Ovary (tissue), 9 donors: ENCODE data around the gene FAM53B. TPM values are rescaled to one million over a fixed set of nuclear protein-coding genes. Genes with fewer than 3 reads are reported as not detected.
A peak's percentile ranks its signal among the peaks of the same experiment; 100 is the strongest.

Source experiments
- DNase-seq, 5 donors: peaks; one replicate each; pipeline ENCODE4 v3.0.0-alpha.2; 2019 to 2020
- H3K27ac ChIP-seq, 2 donors: fragments of 200-600 bp; one replicate each; pipeline versions ENCODE4 v1.5.1 to v1.8.0; 2019 to 2022
- H3K27me3 ChIP-seq: fragments of 200-600 bp; one replicate; pipeline ENCODE4 v1.8.0; 2022
- H3K36me3 ChIP-seq: fragments of 200-600 bp; sonication (generic); one replicate; pipeline ENCODE4 v1.5.1; 2019
- H3K4me1 ChIP-seq: one replicate; pipeline ENCODE4 v1.8.1; 2013; ENCODE audit warnings: mild to moderate bottlenecking, moderate library complexity; ENCODE audit not compliant: insufficient read depth
- H3K4me3 ChIP-seq: fragments of 200-600 bp; sonication (generic); one replicate; pipeline ENCODE4 v1.5.1; 2017
- H3K9me3 ChIP-seq, 2 donors: fragments of 200-600 bp in 1 of 2; sonication (generic) in 1 of 2; one replicate each; pipeline versions ENCODE4 v1.5.1 to v1.8.1; 2013 to 2019; ENCODE audit warnings: mild to moderate bottlenecking in 1 of 2, moderate library complexity in 1 of 2
- CTCF ChIP-seq, 3 donors: fragments of 450-650 bp in 2 of 3; fragments of 200-600 bp in 1 of 3; IDR thresholded peaks; one replicate each; pipeline versions ENCODE4 v1.5.1 to v1.8.0; 2016 to 2022; ENCODE audit warnings: antibody characterized with exemption in 3 of 3, mild to moderate bottlenecking in 1 of 3
- EP300 ChIP-seq: sonication (generic); formaldehyde crosslinking; IDR thresholded peaks from one replicate; pipeline ENCODE4 v1.6.1; 2017; ENCODE audit warnings: antibody characterized with exemption
- POLR2A ChIP-seq: fragments of 450-650 bp; IDR thresholded peaks from one replicate; pipeline ENCODE4 v1.6.1; 2017; ENCODE audit warnings: antibody characterized with exemption, mild to moderate bottlenecking, moderate library complexity
- WGBS, 3 donors: extraction: QIAGEN DNeasy Blood & Tissue Kit in 1 of 3; methylation state at CpG; one replicate each; pipeline versions ENCODE4 v1.1.5 to v1.1.7; 2013 to 2017; 5-methylcytosine and 5-hydroxymethylcytosine counted together
- intact Hi-C, 4 donors: fragments of 100-400 bp; cut with DNase I; formaldehyde crosslinking; loops; one replicate each; pipeline versions ENCODE4 v1.11.0 to v1.15.1; 2022 to 2023
- polyA plus RNA-seq, 2 donors: library from polyadenylated mRNA; stranded (reverse); fragments of 200-250 nt in 1 of 2; fragments of 350-450 nt in 1 of 2; fragmentation: Illumina TruSeq in 1 of 2; extraction: RNeasy Lipid Tissue Mini Kit (QIAGEN cat#74804) in 1 of 2; gene quantifications; one replicate each; pipeline ENCODE4 v1.2.3, GENCODE V29; 2013 to 2014
- total RNA-seq, 7 donors: library from RNA; depleted of rRNA in 2 of 7; stranded (reverse); fragments of >200 nt in 2 of 7; fragmentation: NEBNext Ultra II Directional in 3 of 7; extraction: Animal tissue kit (Norgen Biotek cat#: 25700) in 3 of 7; gene quantifications; one replicate each; pipeline versions ENCODE4 v1.1.0 to v1.2.4, GENCODE V29; 2016 to 2023
- donor health status: DM: no; HTN: no; CAD: no; lungs with moderate emphysema.
- donor health status: DM: no; HTN: no; CAD: no.
- donor health status: Bipolar disorder and iron deficiency.
- donor health status: DM: yes; HTN: yes; CAD: no.
- donor health status: DM: no; HTN: no; CAD: no.
- donor health status: DM: yes; HTN: yes; CAD: no.

Gene FAM53B
- total and polyA plus RNA-seq, 9 donors, result 9.7 to 77.6 (median 45.5) TPM

GRCh38 chr10:124641282-124642087, 102.7 kb downstream of the FAM53B start:
- Histone ChIP-seq H3K36me3 (no peaks in the 10 kb centered on the region), H3K4me3 (no peak overlapping the region), H3K27ac (peak overlapping the region in 1 of 2 donors; percentile 66), H3K27me3 (no peaks in the 10 kb centered on the region), H3K9me3 (no peaks in the 10 kb centered on the region), H3K4me1 (peaks cover 36% of the 10 kb centered on the region)
- intact Hi-C loops, result loop anchor here in 1 of 4 donors (10.0 kb wide), 1 partner anchor 83 kb away; no protein-coding TSS in a partner anchor
- 58 to 67% (median 65%) methylated on average over 15 of the region's 15 CpGs for WGBS, 3 donors
- TF ChIP-seq CTCF (IDR thresholded peaks at IDR 0.05) (no peak), EP300 (no peak), POLR2A (no peak)
- DNase-seq, result peak in 2 of 5 donors; percentile 63 to 70

- Histone ChIP-seq H3K9me3 (no peaks in the 10 kb centered on the region), H3K4me1 (peaks cover 30% of the 10 kb centered on the region), H3K27me3 (no peaks in the 10 kb centered on the region), H3K36me3 (no peaks in the 10 kb centered on the region), H3K4me3 (no peak overlapping the region), H3K27ac (peak overlapping the region in 1 of 2 donors; percentile 66)
- TF ChIP-seq CTCF (IDR thresholded peaks at IDR 0.05) (no peak), POLR2A (no peak), EP300 (no peak)
- WGBS, 3 donors, result 35 to 39% (median 36%) methylated on average over 20 of the region's 20 CpGs
- intact Hi-C loops, result loop anchor here in 1 of 4 donors (10.0 kb wide), 1 partner anchor 84 kb away; no protein-coding TSS in a partner anchor
- DNase-seq, result peak in 3 of 5 donors; percentile 68 to 78 (median 68)
These were observed 103.5 kb downstream of the FAM53B start for GRCh38 chr10:124640538-124641231.

GRCh38 chr10:124640056-124640455, 104.1 kb downstream of the FAM53B start:
- Histone ChIP-seq H3K36me3 (no peaks in the 10 kb centered on the region), H3K4me1 (peaks cover 33% of the 10 kb centered on the region), H3K4me3 (no peak overlapping the region), H3K27ac (peak overlapping the region in 1 of 2 donors; percentile 66), H3K9me3 (no peaks in the 10 kb centered on the region), H3K27me3 (no peaks in the 10 kb centered on the region)
- DNase-seq, result no peak
- WGBS, 3 donors, result 84 to 89% (median 89%) methylated on average over 7 of the region's 7 CpGs
- TF ChIP-seq EP300 (no peak), POLR2A (no peak), CTCF (IDR thresholded peaks at IDR 0.05) (no peak)
- intact Hi-C loops, result loop anchor here in 1 of 4 donors (10.0 kb wide), 1 partner anchor 85 kb away; no protein-coding TSS in a partner anchor

- Histone ChIP-seq H3K36me3 (no peaks in the 10 kb centered on the region), H3K27me3 (no peaks in the 10 kb centered on the region), H3K27ac (no peak overlapping the region), H3K9me3 (no peaks in the 10 kb centered on the region), H3K4me3 (no peak overlapping the region), H3K4me1 (peaks cover 33% of the 10 kb centered on the region)
- DNase-seq, result no peak
- TF ChIP-seq EP300 (no peak), POLR2A (no peak)
- intact Hi-C loops, result loop anchor here in 2 of 4 donors (5.0 to 10.0 kb wide), 2 partner anchors 85 to 103 kb away; partner anchors contain the start of gene FAM53B (in 1 of the 2)
- 94 to 98% (median 94%) methylated on average over 6 of the region's 6 CpGs for WGBS, 3 donors
These were observed 104.5 kb downstream of the FAM53B start for GRCh38 chr10:124639646-124640045.
